Mucosa of stomach (tissue), 1 donor: ENCODE data around the gene URAD.

ENCODE experiments used
- H3K27me3 ChIP-seq: one replicate; pipeline ENCODE4 v1.7.0; 2013; ENCODE audit warnings: mild to moderate bottlenecking, low read length; ENCODE audit not compliant: control insufficient read depth, insufficient read depth
- H3K36me3 ChIP-seq: one replicate; pipeline ENCODE4 v1.7.0; 2013; ENCODE audit warnings: low read length; ENCODE audit not compliant: control insufficient read depth, insufficient read depth
- H3K4me1 ChIP-seq: one replicate; pipeline ENCODE4 v1.7.0; 2013; ENCODE audit warnings: mild to moderate bottlenecking, low read length; ENCODE audit not compliant: control insufficient read depth, insufficient read depth
- H3K4me3 ChIP-seq: one replicate; pipeline ENCODE4 v1.7.0; 2013; ENCODE audit warnings: low read length
- H3K9ac ChIP-seq: one replicate; pipeline ENCODE4 v1.7.0; 2013; ENCODE audit warnings: mild to moderate bottlenecking, low read length, moderate library complexity
- H3K9me3 ChIP-seq: one replicate; pipeline ENCODE4 v1.7.0; 2013; ENCODE audit warnings: mild to moderate bottlenecking, low read length, moderate library complexity; ENCODE audit not compliant: control insufficient read depth
- donor health status: Pancreatic carcinoma.

URAD gene

DNA sequence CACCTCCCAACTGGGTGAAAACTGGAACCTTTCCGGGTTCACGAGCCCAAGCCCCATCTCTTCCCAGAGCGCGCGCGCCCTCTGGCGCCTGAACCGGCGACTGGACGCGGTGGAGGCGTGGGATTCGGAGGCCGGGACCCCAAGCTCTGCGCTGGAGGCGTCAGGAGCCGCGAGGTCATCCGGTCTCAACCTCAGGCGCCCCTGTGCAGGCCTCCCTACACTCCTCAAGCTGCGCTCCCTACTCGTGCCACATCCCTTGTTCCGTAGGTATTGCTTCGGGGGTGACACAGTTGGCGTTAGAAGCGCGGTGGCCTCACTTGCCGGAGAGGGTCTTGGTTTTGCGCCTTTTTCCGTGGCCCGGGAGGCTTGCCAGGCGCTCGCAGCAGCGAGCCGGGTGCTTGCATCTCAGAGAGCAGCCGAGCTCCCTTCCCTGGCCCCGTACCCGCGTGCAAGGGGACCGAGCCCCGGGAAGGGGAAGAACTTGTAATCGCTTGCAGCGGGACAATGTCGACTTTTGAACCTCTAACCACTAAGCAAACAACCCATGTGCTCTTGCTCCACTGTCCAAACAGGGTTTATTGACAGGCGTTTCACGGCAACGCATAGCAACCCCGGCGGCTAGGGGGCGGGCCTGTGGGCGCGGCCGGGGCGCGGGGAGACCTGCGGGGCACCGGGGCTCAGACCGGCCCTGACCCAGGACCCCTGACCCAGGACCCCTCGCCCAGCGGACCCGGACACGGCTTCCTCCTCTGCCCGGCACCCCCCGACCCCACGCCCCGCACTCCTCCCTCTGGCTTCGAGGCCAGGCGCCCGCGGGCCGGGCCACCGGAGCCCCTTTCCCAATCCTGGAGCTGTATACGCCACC is 27.9 kb downstream of the URAD start:
- Histone ChIP-seq H3K36me3 (no peaks in the 10 kb centered on the region), H3K27me3 (peaks cover 26% of the 10 kb centered on the region), H3K9ac (peak overlapping the region; percentile 77), H3K9me3 (no peaks in the 10 kb centered on the region), H3K4me1 (peaks cover 58% of the 10 kb centered on the region), H3K4me3 (peak overlapping the region; percentile 93)

DNA sequence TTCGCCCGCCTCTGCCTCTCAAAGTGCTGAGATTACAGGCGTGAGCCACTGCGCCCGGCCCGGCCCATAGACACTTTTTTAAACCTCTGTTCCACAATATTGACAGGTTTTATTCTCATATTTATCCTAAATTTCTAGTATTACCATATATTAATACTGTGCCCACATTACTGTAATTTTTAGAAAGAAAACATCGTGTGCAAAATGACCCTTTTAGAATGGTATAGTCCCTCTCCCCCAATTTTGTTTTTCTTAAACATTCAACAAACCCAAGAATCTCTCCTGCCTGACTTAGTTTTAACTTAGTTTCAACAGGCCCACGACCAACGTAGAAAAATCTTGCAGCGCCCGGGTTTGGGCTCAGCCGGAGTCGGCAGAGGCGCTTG is 28.5 kb downstream of the URAD start:
- Histone ChIP-seq H3K27me3 (peaks cover 26% of the 10 kb centered on the region), H3K36me3 (no peaks in the 10 kb centered on the region), H3K4me3 (peak overlapping the region; percentile 93), H3K9ac (peak overlapping the region; percentile 77), H3K9me3 (no peaks in the 10 kb centered on the region), H3K4me1 (peaks cover 58% of the 10 kb centered on the region)

DNA sequence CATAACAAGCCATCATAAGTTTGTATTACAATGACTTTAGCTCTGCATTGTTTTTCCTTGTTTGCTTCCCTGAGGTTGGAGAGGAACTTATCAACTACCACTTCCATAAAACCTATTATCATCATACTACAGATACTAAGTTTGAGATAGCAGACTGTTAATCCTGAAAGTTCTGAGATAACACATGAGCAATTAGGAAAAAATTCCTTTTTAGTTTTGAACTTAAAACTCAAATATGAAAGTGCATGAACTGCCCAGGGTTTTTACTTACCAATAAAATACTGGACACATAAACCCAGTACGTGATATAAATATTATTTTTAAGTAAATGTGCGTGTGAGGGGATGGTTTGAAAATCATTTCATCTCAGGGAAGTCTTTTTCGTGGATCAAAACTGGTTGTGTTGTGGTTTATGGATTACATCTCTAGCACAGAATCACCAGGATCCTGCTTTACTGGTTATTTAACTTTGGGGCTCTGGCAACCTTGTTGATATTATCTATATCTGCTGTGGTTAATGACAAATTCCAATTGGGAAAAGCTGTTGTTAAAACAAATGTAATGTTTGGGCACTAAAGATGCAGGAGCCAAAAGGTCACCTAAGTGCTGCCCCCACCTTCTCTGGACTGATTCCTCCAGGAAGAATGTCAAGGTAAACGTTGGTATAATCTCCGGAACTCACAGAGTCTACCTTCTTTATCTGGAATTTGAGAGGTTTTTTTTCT is 31.8 kb downstream of the URAD start:
- no peak overlapping the region for H3K4me3 ChIP-seq
- H3K27me3 ChIP-seq = peaks cover 38% of the 10 kb centered on the region
- no peaks in the 10 kb centered on the region for H3K36me3 ChIP-seq
- no peaks in the 10 kb centered on the region for H3K9me3 ChIP-seq
- no peak overlapping the region for H3K9ac ChIP-seq
- peaks cover 52% of the 10 kb centered on the region for H3K4me1 ChIP-seq

DNA sequence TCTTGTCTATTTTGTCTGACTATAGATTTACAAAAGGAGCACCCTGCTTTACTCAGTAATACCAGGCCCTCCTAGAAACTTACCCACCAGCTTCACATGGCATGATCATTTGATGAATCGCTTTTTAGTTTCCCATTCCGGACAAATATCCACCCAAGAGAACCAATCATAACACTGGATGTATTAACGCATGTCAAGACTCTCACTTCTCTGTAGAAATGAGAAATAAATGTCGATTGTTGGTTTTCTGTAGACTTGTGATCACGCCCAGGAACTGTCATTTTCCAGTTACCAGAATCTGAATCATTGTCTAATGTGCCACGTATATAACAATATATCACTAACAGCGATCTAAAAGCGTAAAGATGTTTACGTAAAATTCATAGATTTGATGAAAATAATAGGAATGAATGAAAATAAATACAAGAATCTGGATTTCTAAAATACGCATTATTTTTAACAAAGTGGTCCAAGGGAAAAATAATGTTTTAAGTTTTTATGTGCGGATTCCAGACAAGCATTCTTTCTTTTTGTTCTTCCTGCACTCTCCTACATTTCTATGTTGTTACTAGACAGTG is 33.4 kb downstream of the URAD start:
- Histone ChIP-seq H3K27me3 (peaks cover 29% of the 10 kb centered on the region), H3K4me1 (peaks cover 42% of the 10 kb centered on the region), H3K36me3 (no peaks in the 10 kb centered on the region), H3K9ac (peak overlapping the region; percentile 93), H3K4me3 (peak overlapping the region; percentile 36), H3K9me3 (no peaks in the 10 kb centered on the region)

GRCh38 chr13:27954406-27954851 is 34.1 kb downstream of the URAD start:
- H3K36me3 ChIP-seq = no peaks in the 10 kb centered on the region
- H3K9me3 ChIP-seq = no peaks in the 10 kb centered on the region
- peaks cover 37% of the 10 kb centered on the region for H3K4me1 ChIP-seq

GRCh38 chr13:27953676-27954405 is 34.7 kb downstream of the URAD start:
- H3K9me3 ChIP-seq = no peaks in the 10 kb centered on the region
- H3K9ac ChIP-seq = peak overlapping the region; percentile 93
- H3K36me3 ChIP-seq = no peaks in the 10 kb centered on the region
- H3K4me3 ChIP-seq = peak overlapping the region; percentile 60
- H3K27me3 ChIP-seq = peaks cover 25% of the 10 kb centered on the region
- H3K4me1 ChIP-seq = peaks cover 35% of the 10 kb centered on the region

More at GRCh38 chr13:27954406-27954851, 34.1 kb downstream of the URAD start:
- peak overlapping the region; percentile 93 for H3K9ac ChIP-seq
- H3K27me3 ChIP-seq = peaks cover 27% of the 10 kb centered on the region
- peak overlapping the region; percentile 60 for H3K4me3 ChIP-seq

- peak overlapping the region; percentile 60 for H3K4me3 ChIP-seq
- no peaks in the 10 kb centered on the region for H3K9me3 ChIP-seq
- peaks cover 25% of the 10 kb centered on the region for H3K27me3 ChIP-seq
- peak overlapping the region; percentile 93 for H3K9ac ChIP-seq
- H3K36me3 ChIP-seq = no peaks in the 10 kb centered on the region
- peaks cover 34% of the 10 kb centered on the region for H3K4me1 ChIP-seq
These were observed 35.4 kb downstream of the URAD start for GRCh38 chr13:27952876-27953675.

DNA sequence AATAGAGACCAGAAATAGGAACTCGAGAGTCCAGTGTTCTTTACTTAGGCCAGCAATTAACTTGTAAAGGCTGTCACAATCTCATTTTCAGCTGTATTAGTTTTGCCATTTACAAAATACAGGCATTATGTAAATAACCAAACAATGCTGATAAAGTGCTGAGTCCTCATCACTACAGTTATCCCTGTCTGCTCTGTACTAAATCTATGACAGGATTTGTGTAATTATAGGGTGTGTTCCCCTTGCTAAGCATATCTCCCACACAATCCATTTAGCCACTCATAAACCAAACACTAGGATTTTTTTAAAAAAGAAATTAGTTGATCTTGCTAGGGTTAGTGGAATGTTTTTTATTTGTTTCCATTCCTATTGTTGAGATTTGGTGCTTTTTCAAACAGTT is 45.5 kb downstream of the URAD start:
- H3K4me3 ChIP-seq = no peak overlapping the region
- H3K9me3 ChIP-seq = no peaks in the 10 kb centered on the region
- no peaks in the 10 kb centered on the region for H3K36me3 ChIP-seq
- H3K4me1 ChIP-seq = peaks cover 19% of the 10 kb centered on the region
- H3K27me3 ChIP-seq = no peaks in the 10 kb centered on the region
- no peak overlapping the region for H3K9ac ChIP-seq

GRCh38 chr13:27933580-27934328 is 54.7 kb downstream of the URAD start:
- no peak overlapping the region for H3K9ac ChIP-seq
- no peaks in the 10 kb centered on the region for H3K9me3 ChIP-seq
- no peaks in the 10 kb centered on the region for H3K36me3 ChIP-seq
- no peak overlapping the region for H3K4me3 ChIP-seq
- no peaks in the 10 kb centered on the region for H3K4me1 ChIP-seq
- peaks cover 5% of the 10 kb centered on the region for H3K27me3 ChIP-seq

- H3K4me1 ChIP-seq = no peaks in the 10 kb centered on the region
- H3K4me3 ChIP-seq = no peak overlapping the region
- H3K9me3 ChIP-seq = no peaks in the 10 kb centered on the region
- no peak overlapping the region for H3K9ac ChIP-seq
- H3K27me3 ChIP-seq = peaks cover 5% of the 10 kb centered on the region
- H3K36me3 ChIP-seq = no peaks in the 10 kb centered on the region
These were observed 55.4 kb downstream of the URAD start for GRCh38 chr13:27933118-27933517.
